HepG2 (cell line): Measurements from ENCODE around the gene TLK1. TPM values are rescaled to one million over a fixed set of nuclear protein-coding genes. Genes with fewer than 3 reads are reported as not detected.

Experiments used
- ATAC-seq: fragments of 200-7000 bp; cut with Tn5 transposase; 3 replicates; pipeline ENCODE4 v1.9.1; 2020; ENCODE audit warnings: mild to moderate bottlenecking, moderate library complexity
- BruUV-seq: library from RNA; stranded (reverse); fragments of 400-500 nt; replicated peaks from 2 replicates; lab custom pipeline; 2021; lab: Mats Ljungman, UMichigan
- CTCF ChIA-PET: fragments of 300-600 bp; formaldehyde crosslinking; extraction: SDS; loops from one replicate; lab custom pipeline; 2021; ENCODE audit warnings: low total read pairs, inconsistent platforms, low intra/inter-chr PET ratio; lab: Yijun Ruan, JAX
- POLR2A ChIA-PET: fragments of 350-600 bp; sonication (Branson Sonifier 250); formaldehyde crosslinking; loops from one replicate; lab custom pipeline; 2020; ENCODE audit warnings: antibody characterized with exemption, inconsistent platforms; lab: Yijun Ruan, JAX
- DNase-seq: peaks from one replicate; pipeline ENCODE4 v3.0.0-alpha.2; 2015; ENCODE audit warnings: low spot score
- FAIRE-seq: peaks from 3 replicates; lab custom pipeline; 2011; peaks lifted over from hg19 to GRCh38; lab: Jason Lieb, UNC
- H2AFZ ChIP-seq: one replicate; pipeline ENCODE4 v1.6.1; 2011; ENCODE audit warnings: low read length, inconsistent platforms
- H3K27ac ChIP-seq: fragments of 300-600 bp; 3 replicates; pipeline ENCODE4 v1.8.0; 2011; ENCODE audit warnings: mixed run types, mild to moderate bottlenecking, mixed read lengths, low read length, inconsistent platforms; ENCODE audit not compliant: insufficient read depth; ENCODE audit errors: extremely low read length
- H3K27me3 ChIP-seq, 2 experiments: fragments of 200-600 bp in 1 of 2; 2 replicates in 1 of 2; 3 replicates in 1 of 2; pipeline versions ENCODE4 v1.6.0 to v1.8.0; 2011; ENCODE audit warnings: low read length in 2 of 2, mild to moderate bottlenecking in 2 of 2, moderate library complexity in 2 of 2, inconsistent platforms in 1 of 2; ENCODE audit not compliant: insufficient read depth in 2 of 2, control insufficient read depth in 1 of 2
- H3K36me3 ChIP-seq, 2 experiments: fragments of 200-600 bp in 1 of 2; replicated peaks in 1 of 2; 2 replicates in 1 of 2; 3 replicates in 1 of 2; pipeline versions ENCODE4 v1.5.1 to v1.8.0; 2011; ENCODE audit warnings: low read length in 2 of 2, inconsistent platforms in 1 of 2; ENCODE audit not compliant: insufficient read depth in 2 of 2, control insufficient read depth in 1 of 2
- H3K4me1 ChIP-seq: 2 replicates; pipeline ENCODE4 v1.5.1; 2012; ENCODE audit warnings: low read length, inconsistent platforms; ENCODE audit not compliant: insufficient read depth
- H3K4me2 ChIP-seq: 2 replicates; pipeline ENCODE4 v1.6.0; 2011; ENCODE audit warnings: low read depth, low read length, inconsistent platforms
- H3K4me3 ChIP-seq, 3 experiments: fragments of 200-600 bp in 1 of 3; sonication (generic), shearing (Covaris generic) in 1 of 3; replicated peaks in 1 of 3; 2 replicates each; pipeline ENCODE4 v1.5.1; 2011 to 2016; ENCODE audit warnings: low read length in 3 of 3, inconsistent platforms in 2 of 3, low read depth in 2 of 3, mild to moderate bottlenecking in 2 of 3, control low read depth in 1 of 3, mixed read lengths in 1 of 3; ENCODE audit not compliant: insufficient read depth in 1 of 3
- H3K79me2 ChIP-seq: one replicate; pipeline ENCODE4 v1.6.1; 2011; ENCODE audit warnings: low read length, inconsistent platforms; ENCODE audit not compliant: insufficient read depth
- H3K9ac ChIP-seq: 2 replicates; pipeline ENCODE4 v1.6.0; 2011; ENCODE audit warnings: mild to moderate bottlenecking, low read depth, low read length, inconsistent platforms; ENCODE audit not compliant: insufficient read depth
- H3K9me3 ChIP-seq: 2 replicates; pipeline ENCODE4 v1.5.1; 2012; ENCODE audit warnings: mild to moderate bottlenecking, low read length
- H4K20me1 ChIP-seq: 2 replicates; pipeline ENCODE4 v1.6.0; 2011; ENCODE audit warnings: inconsistent platforms, mild to moderate bottlenecking, low read length, moderate library complexity; ENCODE audit not compliant: insufficient read depth
- ARID2 ChIP-seq: sonication (generic); formaldehyde crosslinking; IDR thresholded peaks from 2 replicates; pipeline ENCODE4 v1.8.1; 2022; ENCODE audit warnings: mild to moderate bottlenecking, missing genetic modification reagents, borderline replicate concordance
- ARNTL ChIP-seq: sonication (generic); formaldehyde crosslinking; IDR thresholded peaks from 2 replicates; pipeline ENCODE4 v1.4.0; 2020; ENCODE audit warnings: mild to moderate bottlenecking, missing genetic modification reagents
- CAMTA2 ChIP-seq: sonication (generic); formaldehyde crosslinking; IDR thresholded peaks from 2 replicates; pipeline ENCODE4 v1.4.0; 2020; ENCODE audit warnings: mild to moderate bottlenecking, missing genetic modification reagents, borderline replicate concordance
- KLF11 ChIP-seq: IDR thresholded peaks from 2 replicates; pipeline ENCODE4 v1.6.1; 2016; ENCODE audit warnings: missing compliant biosample characterization
- SMYD3 ChIP-seq: sonication (generic); formaldehyde crosslinking; IDR thresholded peaks from 2 replicates; pipeline ENCODE4 v1.8.1; 2023; ENCODE audit warnings: mild to moderate bottlenecking, missing genetic modification reagents
- ZC3H4 ChIP-seq: sonication (generic); formaldehyde crosslinking; IDR thresholded peaks from 2 replicates; pipeline ENCODE4 v1.4.0; 2020; ENCODE audit warnings: missing genetic modification reagents, borderline replicate concordance
- ZFP82 ChIP-seq: sonication (generic); formaldehyde crosslinking; IDR thresholded peaks from 2 replicates; pipeline ENCODE4 v1.5.1; 2020; ENCODE audit warnings: mild to moderate bottlenecking, missing genetic modification reagents, borderline replicate concordance
- ZMYM2 ChIP-seq: sonication (generic); formaldehyde crosslinking; IDR thresholded peaks from 2 replicates; pipeline ENCODE4 v1.8.0; 2022; ENCODE audit warnings: mild to moderate bottlenecking, missing genetic modification reagents
- ZNF136 ChIP-seq: sonication (generic); formaldehyde crosslinking; IDR thresholded peaks from 2 replicates; pipeline ENCODE4 v1.8.1; 2022; ENCODE audit warnings: low read depth, mild to moderate bottlenecking, moderate library complexity, missing genetic modification reagents
- WGBS: methylation state at CpG from one replicate; pipeline ENCODE4 v1.1.6; 2017; ENCODE audit warnings: low lambda C conversion rate; 5-methylcytosine and 5-hydroxymethylcytosine counted together
- in situ Hi-C: cut with HindIII; loops from 2 replicates; pipeline ENCODE4 v1.10.0; 2017; ENCODE audit warnings: low pct_unique_long_range_greater_than_20kb; ENCODE audit not compliant: extremely low pct_ligation_motif_present
- intact Hi-C: fragments of 100-400 bp; cut with micrococcal nuclease; formaldehyde crosslinking; loops from one replicate; pipeline ENCODE4 v1.10.0; 2022; ENCODE audit not compliant: unreplicated experiment
- polyA plus RNA-seq, 8 experiments: library from polyadenylated mRNA; depleted of rRNA in 3 of 8; stranded (reverse) in 7 of 8; unstranded in 1 of 8; fragments of >200 nt; fragmentation: Illumina TruSeq in 4 of 8; extraction: Trizol in 4 of 8; gene quantifications; 2 replicates each; pipeline versions ENCODE4 v1.2.1 to v1.2.3, GENCODE V29; 2011 to 2016; ENCODE audit warnings: low read depth in 4 of 8, missing spikeins in 1 of 8, mixed read lengths in 1 of 8; ENCODE audit not compliant: insufficient read depth in 1 of 8
- total RNA-seq, 5 experiments: library from RNA; depleted of rRNA; stranded (reverse); fragments of >200 nt; fragmentation: Illumina TruSeq; extraction: Trizol; gene quantifications; 2 replicates each; pipeline ENCODE4 v1.2.3, GENCODE V29; 2016; ENCODE audit warnings: low read depth in 1 of 5
- TF ChIP-seq, protein P1 (sequence below): sonication (generic); formaldehyde crosslinking; IDR thresholded peaks from 2 replicates; pipeline ENCODE4 v1.5.0; 2020; ENCODE audit warnings: mild to moderate bottlenecking, missing genetic modification reagents

The TLK1 gene
- total and polyA plus RNA-seq, 2 of the 13 experiments (the other 11 are each of a cell fraction or from before 2014, with no cell fraction given) = 16.8 to 28.7 TPM

DNA sequence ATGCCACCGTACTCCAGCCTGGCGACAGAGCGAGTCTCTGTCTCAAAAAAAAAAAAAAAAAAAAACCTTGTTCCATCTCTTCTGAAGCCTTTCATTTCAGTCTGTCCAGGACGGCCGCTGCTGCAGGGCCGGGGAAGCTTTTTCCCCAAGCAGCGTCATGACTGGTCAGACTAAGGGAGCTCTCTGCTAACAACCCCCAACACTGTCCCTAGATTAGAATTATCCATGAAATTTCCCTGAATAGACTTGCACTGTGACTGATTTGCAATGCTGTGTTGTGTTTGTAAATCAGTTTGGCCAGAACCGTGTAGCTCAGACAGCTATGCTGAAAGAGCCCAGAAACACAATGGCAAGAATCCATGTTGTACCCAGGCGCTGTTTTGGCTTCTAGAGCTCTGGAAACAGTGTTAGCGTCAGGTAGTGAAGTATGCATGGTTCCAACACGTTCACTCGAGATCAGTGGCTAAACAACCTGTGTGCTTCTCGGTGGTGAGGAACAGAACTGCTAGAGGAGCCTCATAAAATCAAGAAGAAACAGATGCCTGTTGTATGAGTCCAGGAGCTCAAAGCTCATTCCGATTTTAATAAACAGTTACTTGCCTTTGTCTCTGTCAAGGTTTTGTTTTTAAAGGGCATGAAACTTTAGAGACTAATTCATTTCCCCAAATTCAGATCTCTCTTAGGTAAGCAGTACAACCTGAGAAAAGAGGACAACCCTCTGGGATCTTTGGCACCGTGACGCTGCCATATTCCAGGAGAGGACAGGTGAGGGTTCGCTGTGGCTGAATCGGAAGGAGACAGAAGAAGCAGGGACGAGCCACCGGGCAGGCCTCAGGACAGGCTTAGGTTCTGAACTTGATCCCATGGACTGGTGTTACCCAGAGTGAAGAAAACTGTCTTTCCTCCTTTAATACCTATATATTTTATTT is 188.1 kb downstream of the TLK1 start:
- H4K20me1 ChIP-seq = no peaks in the 10 kb centered on the region
- FAIRE-seq (no peak), ATAC-seq (peak; percentile 4; the same call in 2 of the 3 replicates), DNase-seq (no peak)
- BruUV-seq = TSS peak; percentile 89
- H3K36me3 ChIP-seq = peaks cover 1 to 5% of the 10 kb centered on the region in 2 experiments; a peak in 1 of 5 replicates
- TF ChIP-seq ZNF136 (CRISPR knock-in tag) (0 out of 2 replicates have a peak, but pooled peaks have one; percentile 1), ZC3H4 (CRISPR knock-in tag) (0 out of 2 replicates have a peak, but pooled peaks have one; percentile 24), SMYD3 (CRISPR knock-in tag) (no peak), CAMTA2 (CRISPR knock-in tag) (no peak), ARNTL (CRISPR knock-in tag) (0 out of 2 replicates have a peak, but pooled peaks have one; percentile 1), ARID2 (CRISPR knock-in tag) (peak; percentile 81; the same call in 1 of the 2 replicates), KLF11 (CRISPR knock-in tag) (0 out of 2 replicates have a peak, but pooled peaks have one; percentile 47), ZMYM2 (CRISPR knock-in tag) (no peak), ZFP82 (CRISPR knock-in tag) (0 out of 2 replicates have a peak, but pooled peaks have one; percentile 18)
- TF ChIP-seq, protein P1, sequence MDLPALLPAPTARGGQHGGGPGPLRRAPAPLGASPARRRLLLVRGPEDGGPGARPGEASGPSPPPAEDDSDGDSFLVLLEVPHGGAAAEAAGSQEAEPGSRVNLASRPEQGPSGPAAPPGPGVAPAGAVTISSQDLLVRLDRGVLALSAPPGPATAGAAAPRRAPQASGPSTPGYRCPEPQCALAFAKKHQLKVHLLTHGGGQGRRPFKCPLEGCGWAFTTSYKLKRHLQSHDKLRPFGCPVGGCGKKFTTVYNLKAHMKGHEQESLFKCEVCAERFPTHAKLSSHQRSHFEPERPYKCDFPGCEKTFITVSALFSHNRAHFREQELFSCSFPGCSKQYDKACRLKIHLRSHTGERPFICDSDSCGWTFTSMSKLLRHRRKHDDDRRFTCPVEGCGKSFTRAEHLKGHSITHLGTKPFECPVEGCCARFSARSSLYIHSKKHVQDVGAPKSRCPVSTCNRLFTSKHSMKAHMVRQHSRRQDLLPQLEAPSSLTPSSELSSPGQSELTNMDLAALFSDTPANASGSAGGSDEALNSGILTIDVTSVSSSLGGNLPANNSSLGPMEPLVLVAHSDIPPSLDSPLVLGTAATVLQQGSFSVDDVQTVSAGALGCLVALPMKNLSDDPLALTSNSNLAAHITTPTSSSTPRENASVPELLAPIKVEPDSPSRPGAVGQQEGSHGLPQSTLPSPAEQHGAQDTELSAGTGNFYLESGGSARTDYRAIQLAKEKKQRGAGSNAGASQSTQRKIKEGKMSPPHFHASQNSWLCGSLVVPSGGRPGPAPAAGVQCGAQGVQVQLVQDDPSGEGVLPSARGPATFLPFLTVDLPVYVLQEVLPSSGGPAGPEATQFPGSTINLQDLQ (CRISPR knock-in tag) = 0 out of 2 replicates have a peak, but pooled peaks have one; percentile 73
- H3K9ac ChIP-seq = peak overlapping the region; percentile 88
- H3K79me2 ChIP-seq = no peaks in the 10 kb centered on the region
- no peaks in the 10 kb centered on the region for H3K9me3 ChIP-seq
- ChIA-PET POLR2A (interaction anchor here (0.9 to 4.7 kb wide), 7 partner anchors 14 to 461 kb away, joined by 3 to 39 read pairs (median 8); partner anchors contain the start of genes DCAF17, GORASP2 and METTL8), CTCF (interaction anchor here (1.3 to 1.9 kb wide), 4 partner anchors 43 to 443 kb away, joined by 4 to 15 read pairs (median 4); partner anchors contain the start of genes GORASP2 and TLK1)
- intact Hi-C loops = loop anchor here (1.0 to 10.0 kb wide), 6 partner anchors 115 to 1132 kb away; partner anchors contain the start of genes DCAF17 and DLX2
- no peaks in the 10 kb centered on the region for H3K27me3 ChIP-seq
- peak overlapping the region; percentile 96 for H3K4me2 ChIP-seq
- H3K27ac ChIP-seq = peak overlapping the region; percentile 92
- 74% methylated on average over 20 of the region's 20 CpGs for WGBS
- peaks cover 58% of the 10 kb centered on the region for H3K4me1 ChIP-seq
- in situ Hi-C loops = loop anchor here (5.0 kb wide), 2 partner anchors 185 to 445 kb away; no protein-coding TSS in a partner anchor
- no peak overlapping the region for H2AFZ ChIP-seq
- H3K4me3 ChIP-seq = peak overlapping the region; percentile 54 to 83 (median 62); a peak in 4 of 6 replicates
